Body of pancreas (tissue), 4 donors: Measurements from ENCODE around the gene EFCAB7. TPM values are rescaled to one million over a fixed set of nuclear protein-coding genes. Genes with fewer than 3 reads are reported as not detected.
A peak's percentile ranks its signal among the peaks of the same experiment; 100 is the strongest.

Source experiments
- ATAC-seq: fragments of 150-250 bp; one replicate; pipeline ENCODE4 v1.9.1; 2016
- DNase-seq, 4 donors: peaks; one replicate each; pipeline ENCODE4 v3.0.0-alpha.2; 2019
- H3K27ac ChIP-seq, 4 donors: fragments of 200-600 bp; sonication (generic); 1 replicate in 3 of 4; 2 replicates in 1 of 4; pipeline versions ENCODE4 v1.5.1 to v1.6.1; 2016 to 2019; ENCODE audit warnings: mild to moderate bottlenecking in 1 of 4, mixed read lengths in 1 of 4, moderate library complexity in 1 of 4
- H3K27me3 ChIP-seq, 2 donors: fragments of 200-600 bp; sonication (generic); one replicate each; pipeline ENCODE4 v1.6.0; 2016; ENCODE audit warnings: mild to moderate bottlenecking in 1 of 2
- H3K36me3 ChIP-seq, 2 donors: fragments of 200-600 bp; sonication (generic); replicated peaks in 1 of 2; 2 replicates each; pipeline ENCODE4 v1.5.1; 2016; ENCODE audit warnings: low read depth in 2 of 2; ENCODE audit not compliant: insufficient read depth in 1 of 2
- H3K4me1 ChIP-seq: fragments of 200-600 bp; sonication (generic); one replicate; pipeline ENCODE4 v1.6.0; 2016
- H3K4me3 ChIP-seq, 2 donors: fragments of 200-600 bp; sonication (generic); 1 replicate in 1 of 2; 2 replicates in 1 of 2; pipeline ENCODE4 v1.5.1; 2016 to 2019
- H3K9me3 ChIP-seq, 3 donors: fragments of 200-600 bp; sonication (generic); 1 replicate in 2 of 3; 2 replicates in 1 of 3; pipeline ENCODE4 v1.5.1; 2016
- POLR2A ChIP-seq, 3 donors: fragments of 450-650 bp; IDR thresholded peaks; one replicate each; pipeline ENCODE4 v1.6.1; 2016; ENCODE audit warnings: antibody characterized with exemption in 3 of 3, mild to moderate bottlenecking in 2 of 3
- WGBS, 2 donors: methylation state at CpG; one replicate each; pipeline ENCODE4 v1.1.5; 2017; 5-methylcytosine and 5-hydroxymethylcytosine counted together
- intact Hi-C: fragments of 100-400 bp; cut with DNase I; formaldehyde crosslinking; loops from one replicate; pipeline ENCODE4 v1.15.1; 2023
- total RNA-seq, 2 donors: library from RNA; depleted of rRNA; stranded (reverse); fragments of >200 nt; gene quantifications; one replicate each; pipeline ENCODE4 v1.1.0, GENCODE V29; 2016
- TF ChIP-seq, protein P1 (sequence below), 7 experiments: fragments of 450-650 bp in 4 of 7; fragments of 200-600 bp in 3 of 7; sonication (generic) in 3 of 7; IDR thresholded peaks; one replicate each; pipeline ENCODE4 v1.5.1; 2016 to 2019; ENCODE audit warnings: antibody characterized with exemption in 7 of 7

The EFCAB7 gene
- total RNA-seq, 2 donors from 2014 or later, result 4.7 to 4.9 TPM

DNA sequence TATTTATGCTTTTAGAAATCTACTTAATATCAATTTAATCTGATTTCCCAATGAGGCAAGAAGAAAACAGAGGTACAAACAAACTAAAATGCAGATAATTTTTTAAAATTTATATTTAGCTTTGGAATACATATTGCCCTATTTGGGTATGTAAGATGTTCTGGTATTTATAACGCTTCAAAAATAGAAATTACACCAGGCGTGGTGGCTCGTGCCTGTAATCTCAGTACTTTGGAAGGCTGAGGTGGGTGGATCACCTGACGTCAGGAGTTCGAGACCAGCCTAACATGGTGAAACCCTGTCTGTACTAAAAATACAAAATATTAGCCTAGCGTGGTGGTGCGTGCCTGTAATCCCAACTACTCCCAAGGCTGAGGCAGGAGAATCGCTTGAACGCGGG is 13.6 kb upstream of the EFCAB7 start:
- intact Hi-C loops, result no loop called here

DNA sequence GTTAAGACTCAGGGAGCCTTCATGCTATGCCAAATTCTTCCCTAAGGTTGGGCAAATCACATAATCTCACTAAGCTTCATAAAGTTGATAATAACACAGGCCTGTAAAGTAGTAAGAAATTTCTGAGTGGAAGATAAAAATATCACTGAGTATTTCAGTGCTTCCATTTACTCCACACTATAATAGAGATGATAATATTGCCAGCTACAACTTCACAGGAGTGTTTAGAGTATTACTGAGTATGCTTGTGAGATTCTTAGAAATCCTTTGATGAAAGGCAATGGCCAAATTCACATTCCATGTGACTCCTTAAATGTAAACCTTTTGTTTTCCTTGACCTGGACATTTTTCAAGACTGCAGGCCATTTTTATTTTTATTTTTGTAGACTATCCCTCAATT is 10.7 kb upstream of the EFCAB7 start:
- Histone ChIP-seq H3K9me3 (no peaks in the 10 kb centered on the region), H3K27me3 (no peaks in the 10 kb centered on the region), H3K36me3 (no peaks in the 10 kb centered on the region), H3K4me1 (no peaks in the 10 kb centered on the region), H3K4me3 (no peak overlapping the region), H3K27ac (no peak overlapping the region)
- TF ChIP-seq, protein P1, sequence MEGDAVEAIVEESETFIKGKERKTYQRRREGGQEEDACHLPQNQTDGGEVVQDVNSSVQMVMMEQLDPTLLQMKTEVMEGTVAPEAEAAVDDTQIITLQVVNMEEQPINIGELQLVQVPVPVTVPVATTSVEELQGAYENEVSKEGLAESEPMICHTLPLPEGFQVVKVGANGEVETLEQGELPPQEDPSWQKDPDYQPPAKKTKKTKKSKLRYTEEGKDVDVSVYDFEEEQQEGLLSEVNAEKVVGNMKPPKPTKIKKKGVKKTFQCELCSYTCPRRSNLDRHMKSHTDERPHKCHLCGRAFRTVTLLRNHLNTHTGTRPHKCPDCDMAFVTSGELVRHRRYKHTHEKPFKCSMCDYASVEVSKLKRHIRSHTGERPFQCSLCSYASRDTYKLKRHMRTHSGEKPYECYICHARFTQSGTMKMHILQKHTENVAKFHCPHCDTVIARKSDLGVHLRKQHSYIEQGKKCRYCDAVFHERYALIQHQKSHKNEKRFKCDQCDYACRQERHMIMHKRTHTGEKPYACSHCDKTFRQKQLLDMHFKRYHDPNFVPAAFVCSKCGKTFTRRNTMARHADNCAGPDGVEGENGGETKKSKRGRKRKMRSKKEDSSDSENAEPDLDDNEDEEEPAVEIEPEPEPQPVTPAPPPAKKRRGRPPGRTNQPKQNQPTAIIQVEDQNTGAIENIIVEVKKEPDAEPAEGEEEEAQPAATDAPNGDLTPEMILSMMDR (IDR thresholded peaks at IDR 0.05), result no peak
- TF ChIP-seq POLR2A (IDR thresholded peaks at IDR 0.05), result no peak
- ATAC-seq (no peak), DNase-seq (no peak)
- intact Hi-C loops, result no loop called here

More for the DNA sequence above, 13.6 kb upstream of the EFCAB7 start:
- H3K4me1 ChIP-seq, result no peaks in the 10 kb centered on the region
- H3K9me3 ChIP-seq, result no peaks in the 10 kb centered on the region
- H3K36me3 ChIP-seq, result no peaks in the 10 kb centered on the region
- TF ChIP-seq, protein P1 (IDR thresholded peaks at IDR 0.05), result no peak
- TF ChIP-seq POLR2A (IDR thresholded peaks at IDR 0.05), result no peak
- 88% methylated on average over 10 of the region's 10 CpGs for WGBS, 2 donors
- ATAC-seq, result no peak
- no peak overlapping the region for H3K4me3 ChIP-seq
- H3K27me3 ChIP-seq, result no peaks in the 10 kb centered on the region
- no peak for DNase-seq
- no peak overlapping the region for H3K27ac ChIP-seq

DNA sequence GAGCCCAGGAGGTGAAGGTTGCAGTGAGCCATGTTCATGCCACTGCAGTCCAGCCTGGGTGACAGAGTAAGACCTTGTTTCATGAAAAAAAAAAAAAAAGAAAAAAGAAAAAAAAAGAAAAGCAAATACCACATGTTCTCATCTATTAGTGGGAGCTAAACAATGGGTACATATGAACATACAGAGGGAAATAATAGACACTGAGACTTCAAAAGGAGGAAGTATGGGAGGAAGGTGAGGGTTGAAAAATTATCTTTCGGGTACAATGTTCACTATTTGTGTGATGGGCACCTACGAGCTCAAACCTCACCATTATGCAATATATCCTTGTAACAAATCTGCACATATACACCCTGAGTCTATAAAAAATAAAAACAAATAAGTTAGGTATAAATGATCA is 6.7 kb upstream of the EFCAB7 start:
- Histone ChIP-seq H3K27me3 (no peaks in the 10 kb centered on the region), H3K9me3 (no peaks in the 10 kb centered on the region), H3K4me1 (no peaks in the 10 kb centered on the region), H3K36me3 (no peaks in the 10 kb centered on the region), H3K4me3 (no peak overlapping the region), H3K27ac (no peak overlapping the region)
- DNase-seq, result no peak
- 79 to 87% methylated on average over 2 of the region's 2 CpGs for WGBS, 2 donors
- no peak for ATAC-seq
- intact Hi-C loops, result no loop called here
- TF ChIP-seq, protein P1 (IDR thresholded peaks at IDR 0.05), result no peak
- no peak for TF ChIP-seq POLR2A (IDR thresholded peaks at IDR 0.05)

DNA sequence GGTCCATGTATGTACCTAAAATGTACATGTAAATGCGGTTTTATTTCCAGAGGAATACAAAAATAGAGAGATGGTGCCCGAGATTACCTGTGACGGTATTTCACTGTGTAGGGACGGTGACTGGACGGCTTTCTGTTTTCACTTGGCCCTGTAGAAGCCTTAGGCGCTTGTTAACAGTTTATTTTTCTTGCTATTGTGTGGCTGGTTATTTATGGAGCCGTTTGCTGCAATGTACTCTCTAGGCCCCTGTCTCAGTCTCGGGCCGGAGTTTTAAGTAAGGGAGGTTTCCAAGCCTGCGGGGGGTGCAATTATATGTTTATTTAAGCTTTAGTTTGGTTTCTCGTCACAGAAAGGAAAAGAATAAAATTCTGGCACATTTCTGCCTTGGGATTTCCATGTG is 413 bp downstream of the EFCAB7 start:
- TF ChIP-seq, protein P1 (IDR thresholded peaks at IDR 0.05), result no peak
- no peak for TF ChIP-seq POLR2A (IDR thresholded peaks at IDR 0.05)

DNA sequence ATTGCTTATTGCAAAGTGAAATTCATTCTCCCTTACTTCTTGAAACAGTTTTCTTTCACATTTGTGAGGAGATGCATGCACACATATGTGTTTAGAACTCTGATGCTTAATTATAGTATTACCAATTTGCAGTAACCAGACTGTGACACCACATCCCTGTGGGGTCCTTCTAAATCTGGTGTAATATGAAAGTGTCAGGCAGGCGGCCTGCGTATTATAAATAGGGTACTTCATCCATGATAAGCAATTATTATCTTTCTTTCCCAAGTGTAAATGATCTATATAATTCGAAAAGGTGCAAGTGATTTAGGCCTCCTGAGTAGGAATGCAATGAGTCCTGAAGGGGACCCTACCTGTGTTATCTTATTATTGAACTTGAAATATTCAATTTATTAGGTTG is 876 bp downstream of the EFCAB7 start:
- no peak for TF ChIP-seq POLR2A (IDR thresholded peaks at IDR 0.05)
- TF ChIP-seq, protein P1 (IDR thresholded peaks at IDR 0.05), result no peak
- peaks cover 19% of the 10 kb centered on the region for H3K4me1 ChIP-seq
- no peaks in the 10 kb centered on the region for H3K9me3 ChIP-seq
- peak overlapping the region in 1 of 4 donors; percentile 94 for H3K27ac ChIP-seq
- no peaks in the 10 kb centered on the region for H3K27me3 ChIP-seq
- no peaks in the 10 kb centered on the region for H3K36me3 ChIP-seq
- DNase-seq (no peak), ATAC-seq (no peak)
- whole genome bisulfite sequencing, 2 donors, result 28 to 33% methylated on average over 3 of the region's 3 CpGs
- no peak overlapping the region for H3K4me3 ChIP-seq
- intact Hi-C loops, result no loop called here

More for the DNA sequence above, 413 bp downstream of the EFCAB7 start:
- Histone ChIP-seq H3K9me3 (no peaks in the 10 kb centered on the region), H3K4me3 (peak overlapping the region; percentile 57 to 64), H3K27me3 (no peaks in the 10 kb centered on the region), H3K36me3 (no peaks in the 10 kb centered on the region), H3K27ac (peak overlapping the region; percentile 81 to 98 (median 92)), H3K4me1 (peaks cover 19% of the 10 kb centered on the region)
- ATAC-seq (peak; percentile 33), DNase-seq (peak in 1 of 4 donors; percentile 6)
- intact Hi-C loops, result no loop called here
- WGBS, 2 donors, result 0 to 1% methylated on average over 11 of the region's 11 CpGs
